HCT116 (cell line): Measurements from ENCODE around the gene PRPF40A. TPM values are rescaled to one million over a fixed set of nuclear protein-coding genes. Genes with fewer than 3 reads are reported as not detected.

ENCODE experiments used
- ATAC-seq: fragments of 200-7000 bp; cut with Tn5 transposase; 2 replicates; pipeline ENCODE4 v1.9.1; 2020; ENCODE audit warnings: mild to moderate bottlenecking, moderate library complexity
- BruUV-seq: library from RNA; stranded (reverse); fragments of 400-500 nt; replicated peaks from 2 replicates; lab custom pipeline; 2021; lab: Mats Ljungman, UMichigan
- CTCF ChIA-PET: fragments of 300-600 bp; sonication (Branson Sonifier 250); formaldehyde crosslinking; loops from one replicate; lab custom pipeline; 2021; ENCODE audit warnings: antibody characterized with exemption; lab: Charles Lee
- POLR2A ChIA-PET: fragments of 300-600, 350-600 bp; sonication (Branson Sonifier 250); formaldehyde crosslinking; loops from one replicate; lab custom pipeline; 2021; ENCODE audit warnings: antibody characterized with exemption; lab: Charles Lee
- RAD21 ChIA-PET, 2 experiments: fragments of 300-600 bp; sonication (Branson Sonifier 250); formaldehyde crosslinking; loops; one replicate each; lab custom pipeline; 2023; ENCODE audit warnings: low total read pairs in 2 of 2; ENCODE audit not compliant: uncharacterized antibody in 2 of 2, unreplicated experiment in 2 of 2, low non-redundant PET in 1 of 2; lab: Charles Lee
- DNase-seq: peaks from one replicate; pipeline ENCODE4 v3.0.0-alpha.2; 2010; ENCODE audit warnings: low read depth, low spot score
- H2AFZ ChIP-seq: fragments of 200-600 bp; shearing (Covaris generic), sonication (generic); 2 replicates; pipeline ENCODE4 v1.6.1; 2017; ENCODE audit warnings: low read depth, mixed run types, mixed read lengths, antibody characterized with exemption, low read length; ENCODE audit not compliant: poor library complexity, severe bottlenecking
- H3K27ac ChIP-seq: 2 replicates; pipeline ENCODE4 v1.5.1; 2012; ENCODE audit warnings: low read depth, low read length
- H3K27me3 ChIP-seq: fragments of 200-600 bp; sonication (generic); 2 replicates; pipeline ENCODE4 v1.6.1; 2016; ENCODE audit warnings: mixed run types, low read length, mixed read lengths; ENCODE audit not compliant: insufficient read depth
- H3K36me3 ChIP-seq, 2 experiments: fragments of 200-500 bp in 1 of 2; fragments of 200-600 bp in 1 of 2; sonication (Bioruptor generic) in 1 of 2; sonication (generic) in 1 of 2; 2 replicates each; pipeline versions ENCODE4 v1.5.1 to v1.6.1; 2014 to 2016; ENCODE audit warnings: low read length in 2 of 2, inconsistent platforms in 1 of 2, mixed read lengths in 1 of 2, mixed run types in 1 of 2; ENCODE audit not compliant: insufficient read depth in 2 of 2, control insufficient read depth in 1 of 2
- H3K4me1 ChIP-seq, 2 experiments: fragments of 200-600 bp in 1 of 2; sonication (generic) in 1 of 2; 2 replicates each; pipeline versions ENCODE4 v1.5.1 to v1.6.1; 2012 to 2017; ENCODE audit warnings: low read length in 2 of 2, inconsistent platforms in 1 of 2, mild to moderate bottlenecking in 1 of 2, mixed read lengths in 1 of 2, mixed run types in 1 of 2, moderate library complexity in 1 of 2; ENCODE audit not compliant: insufficient read depth in 2 of 2, control insufficient read depth in 1 of 2
- H3K4me2 ChIP-seq: fragments of 200-600 bp; sonication (generic); 2 replicates; pipeline ENCODE4 v1.6.1; 2017; ENCODE audit warnings: mixed run types, low read length, mixed read lengths
- H3K4me3 ChIP-seq, 2 experiments: fragments of 200-600 bp in 1 of 2; sonication (generic) in 1 of 2; replicated peaks in 1 of 2; 2 replicates each; pipeline ENCODE4 v1.5.1; 2011 to 2016; ENCODE audit warnings: low read length in 2 of 2, control low read depth in 1 of 2, low read depth in 1 of 2, mild to moderate bottlenecking in 1 of 2, mixed read lengths in 1 of 2, mixed run types in 1 of 2
- H3K79me2 ChIP-seq: fragments of 200-600 bp; sonication (generic); 2 replicates; pipeline ENCODE4 v1.6.1; 2017; ENCODE audit warnings: mild to moderate bottlenecking, mixed run types, low read length, moderate library complexity, mixed read lengths; ENCODE audit not compliant: insufficient read depth
- H3K9ac ChIP-seq: fragments of 200-600 bp; sonication (generic); 2 replicates; pipeline ENCODE4 v1.6.1; 2016; ENCODE audit warnings: low read length, mixed read lengths
- H3K9me2 ChIP-seq: fragments of 200-600 bp; sonication (generic), shearing (Covaris generic); 2 replicates; pipeline ENCODE4 v1.6.1; 2017; ENCODE audit warnings: mixed run types, mild to moderate bottlenecking, moderate library complexity; ENCODE audit not compliant: insufficient read depth
- H3K9me3 ChIP-seq, 2 experiments: fragments of 200-500 bp in 1 of 2; fragments of 200-600 bp in 1 of 2; sonication (Bioruptor generic) in 1 of 2; sonication (generic) in 1 of 2; 2 replicates each; pipeline ENCODE4 v1.6.1; 2014 to 2017; ENCODE audit warnings: low read length in 2 of 2, mixed read lengths in 2 of 2, inconsistent platforms in 1 of 2, low read depth in 1 of 2, mild to moderate bottlenecking in 1 of 2, mixed run types in 1 of 2, moderate library complexity in 1 of 2; ENCODE audit not compliant: control insufficient read depth in 1 of 2, insufficient read depth in 1 of 2
- H4K20me1 ChIP-seq: fragments of 200-600 bp; sonication (generic), shearing (Covaris generic); 2 replicates; pipeline ENCODE4 v1.6.1; 2017; ENCODE audit warnings: mixed run types, mild to moderate bottlenecking, moderate library complexity; ENCODE audit not compliant: insufficient read depth
- ATF3 ChIP-seq: IDR thresholded peaks from 2 replicates; pipeline ENCODE4 v1.6.1; 2012
- CBX3 ChIP-seq: IDR thresholded peaks from 2 replicates; pipeline ENCODE4 v1.6.1; 2012; ENCODE audit warnings: low read depth
- CEBPB ChIP-seq: IDR thresholded peaks from 2 replicates; pipeline ENCODE4 v1.6.1; 2012; ENCODE audit warnings: low read depth
- EGR1 ChIP-seq: IDR thresholded peaks from 2 replicates; pipeline ENCODE4 v1.6.1; 2012; ENCODE audit warnings: low read depth
- ELF1 ChIP-seq: IDR thresholded peaks from 2 replicates; pipeline ENCODE4 v1.6.1; 2012; ENCODE audit warnings: low read depth, borderline replicate concordance
- EZH2 ChIP-seq: fragments of 200-600 bp; sonication (generic); IDR thresholded peaks from 2 replicates; pipeline ENCODE4 v1.6.1; 2017; ENCODE audit warnings: antibody characterized with exemption, mixed run types
- EZH2phosphoT487 ChIP-seq: fragments of 200-600 bp; IDR thresholded peaks from 2 replicates; pipeline ENCODE4 v1.6.1; 2018; ENCODE audit warnings: antibody characterized with exemption, borderline replicate concordance
- FOSL1 ChIP-seq: IDR thresholded peaks from 2 replicates; pipeline ENCODE4 v1.6.1; 2012; ENCODE audit warnings: low read depth
- MAX ChIP-seq: IDR thresholded peaks from 2 replicates; pipeline ENCODE4 v1.6.1; 2012
- POLR2A ChIP-seq: IDR thresholded peaks from 2 replicates; pipeline ENCODE4 v1.7.0; 2011; ENCODE audit warnings: borderline replicate concordance; ENCODE audit not compliant: insufficient read depth, insufficient read length; ENCODE audit errors: extremely low read depth
- POLR2AphosphoS5 ChIP-seq: IDR thresholded peaks from 2 replicates; pipeline ENCODE4 v1.6.1; 2011; ENCODE audit warnings: mild to moderate bottlenecking, low read depth, low read length, moderate library complexity
- RAD21 ChIP-seq: IDR thresholded peaks from 2 replicates; pipeline ENCODE4 v1.6.1; 2012; ENCODE audit warnings: low read depth, mild to moderate bottlenecking
- SP1 ChIP-seq: IDR thresholded peaks from 2 replicates; pipeline ENCODE4 v1.6.1; 2012; ENCODE audit warnings: low read depth
- SRF ChIP-seq: IDR thresholded peaks from 2 replicates; pipeline ENCODE4 v1.6.1; 2012; ENCODE audit warnings: low read depth
- ZBTB33 ChIP-seq: IDR thresholded peaks from 2 replicates; pipeline ENCODE4 v1.6.1; 2011; ENCODE audit warnings: mild to moderate bottlenecking, low read length, moderate library complexity; ENCODE audit not compliant: insufficient replicate concordance; ENCODE audit errors: extremely low read depth
- ZFX ChIP-seq: fragments of 450-650 bp; IDR thresholded peaks from 2 replicates; pipeline ENCODE4 v1.6.1; 2017
- ZNF274 ChIP-seq: fragments of 200-500 bp; sonication (Bioruptor generic); IDR thresholded peaks from 2 replicates; pipeline ENCODE4 v1.6.1; 2014; ENCODE audit warnings: mild to moderate bottlenecking, low read depth, low read length, inconsistent platforms
- intact Hi-C: fragments of 100-400 bp; cut with micrococcal nuclease; formaldehyde crosslinking; loops from 2 replicates; pipeline ENCODE4 v1.10.0; 2022
- total RNA-seq: library from RNA; stranded (reverse); gene quantifications from one replicate; pipeline ENCODE4 v1.2.1, GENCODE V29; 2021; ENCODE audit not compliant: unreplicated experiment
- TF ChIP-seq, protein P1 (sequence below), 3 experiments: fragments of 200-600 bp in 1 of 3; sonication (generic) in 1 of 3; IDR thresholded peaks in 2 of 3; conservative IDR thresholded peaks in 1 of 3; 2 replicates each; pipeline ENCODE4 v1.5.1; 2012 to 2017; ENCODE audit warnings: low read depth in 2 of 3, low read length in 2 of 3, antibody characterized with exemption in 1 of 3, borderline replicate concordance in 1 of 3, control low read depth in 1 of 3, mild to moderate bottlenecking in 1 of 3, mixed read lengths in 1 of 3, mixed run types in 1 of 3, moderate library complexity in 1 of 3; ENCODE audit not compliant: insufficient read depth in 1 of 3
- TF ChIP-seq, protein P2 (sequence below): IDR thresholded peaks from 2 replicates; pipeline ENCODE4 v1.6.1; 2012; ENCODE audit warnings: low read depth

Gene PRPF40A
- total RNA-seq, 1 experiment from 2014 or later: 171 TPM

- Histone ChIP-seq H3K9me3 (no peaks in the 10 kb centered on the region), H3K79me2 (peaks cover 83% of the 10 kb centered on the region), H3K4me1 (peaks cover 3 to 18% of the 10 kb centered on the region in 2 experiments; a peak in 3 of 4 replicates), H3K9me2 (no peaks in the 10 kb centered on the region), H3K4me3 (peak within 1 kb of the TSS; percentile 70 to 95), H4K20me1 (peaks cover 29% of the 10 kb centered on the region), H3K27me3 (no peaks in the 10 kb centered on the region), H3K36me3 (peaks cover 12 to 19% of the 10 kb centered on the region in 2 experiments), H3K4me2 (peak within 1 kb of the TSS; percentile 82), H3K27ac (peak within 1 kb of the TSS; percentile 89), H2AFZ (no peak within 1 kb of the TSS), H3K9ac (peak within 1 kb of the TSS; percentile 95)
- intact Hi-C loops: no loop called here
- ChIA-PET POLR2A (interaction anchor here (1.4 kb wide), 1 partner anchor 10 kb away, joined by 6 read pairs; no protein-coding TSS in a partner anchor), CTCF (interaction anchor here (1.6 kb wide), 1 partner anchor 24 kb away, joined by 5 read pairs; no protein-coding TSS in a partner anchor), RAD21 (no interaction called here)
- ATAC-seq: peak; percentile 69
- BruUV-seq: no TSS peak
- DNase-seq: peak; percentile 84
- TF ChIP-seq ZNF274 (no peak), EZH2 (no peak), CBX3 (peak; percentile 66; the same call in 1 of the 2 replicates), SP1 (peak; percentile 93), POLR2A (peak; percentile 91), ELF1 (no peak), RAD21 (no peak), ATF3 (no peak), ZBTB33 (no peak), EZH2phosphoT487 (no peak), MAX (peak; percentile 65), FOSL1 (peak; percentile 75), EGR1 (peak; percentile 95), POLR2AphosphoS5 (peak; percentile 89), SRF (no peak), ZFX (peak; percentile 14; the same call in 1 of the 2 replicates), CEBPB (no peak)
- TF ChIP-seq, protein P1, sequence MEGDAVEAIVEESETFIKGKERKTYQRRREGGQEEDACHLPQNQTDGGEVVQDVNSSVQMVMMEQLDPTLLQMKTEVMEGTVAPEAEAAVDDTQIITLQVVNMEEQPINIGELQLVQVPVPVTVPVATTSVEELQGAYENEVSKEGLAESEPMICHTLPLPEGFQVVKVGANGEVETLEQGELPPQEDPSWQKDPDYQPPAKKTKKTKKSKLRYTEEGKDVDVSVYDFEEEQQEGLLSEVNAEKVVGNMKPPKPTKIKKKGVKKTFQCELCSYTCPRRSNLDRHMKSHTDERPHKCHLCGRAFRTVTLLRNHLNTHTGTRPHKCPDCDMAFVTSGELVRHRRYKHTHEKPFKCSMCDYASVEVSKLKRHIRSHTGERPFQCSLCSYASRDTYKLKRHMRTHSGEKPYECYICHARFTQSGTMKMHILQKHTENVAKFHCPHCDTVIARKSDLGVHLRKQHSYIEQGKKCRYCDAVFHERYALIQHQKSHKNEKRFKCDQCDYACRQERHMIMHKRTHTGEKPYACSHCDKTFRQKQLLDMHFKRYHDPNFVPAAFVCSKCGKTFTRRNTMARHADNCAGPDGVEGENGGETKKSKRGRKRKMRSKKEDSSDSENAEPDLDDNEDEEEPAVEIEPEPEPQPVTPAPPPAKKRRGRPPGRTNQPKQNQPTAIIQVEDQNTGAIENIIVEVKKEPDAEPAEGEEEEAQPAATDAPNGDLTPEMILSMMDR (IDR thresholded peaks at IDR 0.05 in 2 of 3, conservative IDR thresholded peaks at IDR 0.05 in 1 of 3; ENCODE audit: borderline replicate concordance in 1 of 3, insufficient read depth in 1 of 3, low read depth in 2 of 3, low read length in 2 of 3): no peak
- TF ChIP-seq, protein P2, sequence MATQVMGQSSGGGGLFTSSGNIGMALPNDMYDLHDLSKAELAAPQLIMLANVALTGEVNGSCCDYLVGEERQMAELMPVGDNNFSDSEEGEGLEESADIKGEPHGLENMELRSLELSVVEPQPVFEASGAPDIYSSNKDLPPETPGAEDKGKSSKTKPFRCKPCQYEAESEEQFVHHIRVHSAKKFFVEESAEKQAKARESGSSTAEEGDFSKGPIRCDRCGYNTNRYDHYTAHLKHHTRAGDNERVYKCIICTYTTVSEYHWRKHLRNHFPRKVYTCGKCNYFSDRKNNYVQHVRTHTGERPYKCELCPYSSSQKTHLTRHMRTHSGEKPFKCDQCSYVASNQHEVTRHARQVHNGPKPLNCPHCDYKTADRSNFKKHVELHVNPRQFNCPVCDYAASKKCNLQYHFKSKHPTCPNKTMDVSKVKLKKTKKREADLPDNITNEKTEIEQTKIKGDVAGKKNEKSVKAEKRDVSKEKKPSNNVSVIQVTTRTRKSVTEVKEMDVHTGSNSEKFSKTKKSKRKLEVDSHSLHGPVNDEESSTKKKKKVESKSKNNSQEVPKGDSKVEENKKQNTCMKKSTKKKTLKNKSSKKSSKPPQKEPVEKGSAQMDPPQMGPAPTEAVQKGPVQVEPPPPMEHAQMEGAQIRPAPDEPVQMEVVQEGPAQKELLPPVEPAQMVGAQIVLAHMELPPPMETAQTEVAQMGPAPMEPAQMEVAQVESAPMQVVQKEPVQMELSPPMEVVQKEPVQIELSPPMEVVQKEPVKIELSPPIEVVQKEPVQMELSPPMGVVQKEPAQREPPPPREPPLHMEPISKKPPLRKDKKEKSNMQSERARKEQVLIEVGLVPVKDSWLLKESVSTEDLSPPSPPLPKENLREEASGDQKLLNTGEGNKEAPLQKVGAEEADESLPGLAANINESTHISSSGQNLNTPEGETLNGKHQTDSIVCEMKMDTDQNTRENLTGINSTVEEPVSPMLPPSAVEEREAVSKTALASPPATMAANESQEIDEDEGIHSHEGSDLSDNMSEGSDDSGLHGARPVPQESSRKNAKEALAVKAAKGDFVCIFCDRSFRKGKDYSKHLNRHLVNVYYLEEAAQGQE: no peak
Measured at GRCh38 chr2:152718076-152718908, 1.0 kb upstream of the PRPF40A start, which contains the start of gene ARL6IP6. Gene ARL6IP6, plus strand, starts transcription at chr2:152718620. Its CDS starts 5 bp downstream, at chr2:152718625.
